ENCODE results near the gene KCNJ4.

KCNJ4 gene

DNA sequence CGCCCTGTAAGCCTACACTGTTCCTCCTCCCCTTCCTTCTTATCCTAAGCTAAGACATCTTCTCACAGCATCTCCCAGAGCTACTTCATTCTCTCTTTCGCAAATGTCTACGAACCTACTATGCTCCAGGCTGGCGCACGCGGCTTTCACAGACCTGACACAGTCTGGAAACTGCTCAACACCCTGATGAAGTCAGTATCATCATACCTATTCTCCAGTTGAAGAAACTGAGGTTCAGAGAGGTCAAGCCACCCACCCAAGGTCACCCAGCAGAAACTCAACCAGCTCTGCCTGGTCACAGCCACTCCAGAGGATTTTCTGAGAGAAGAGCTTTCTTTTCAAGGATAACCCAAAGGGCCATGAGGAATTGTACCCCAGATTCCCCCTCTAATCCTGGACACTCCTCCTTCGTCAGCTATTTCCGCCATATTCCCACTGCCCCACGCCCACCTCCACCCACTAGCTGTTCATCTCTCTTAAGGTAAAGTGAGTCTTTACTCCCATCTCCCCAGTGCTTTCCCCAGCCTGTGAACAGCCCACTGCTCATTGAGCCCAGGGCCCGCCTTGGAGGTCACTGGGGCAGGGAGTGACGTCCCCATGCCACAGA, 1.8 kb downstream of the KCNJ4 start:
- Mint-ChIP-seq H3K4me1 (peaks cover 9 to 14% of the 10 kb centered on the region in 2 donors), H3K4me3 (no peak overlapping the region), H3K36me3 (no peaks in the 10 kb centered on the region), H3K9me3 (no peaks in the 10 kb centered on the region), H3K27me3 (peaks cover 70 to 86% of the 10 kb centered on the region in 2 donors), H3K27ac (no peak overlapping the region)
- DNase-seq (no peak), ATAC-seq (replicated peaks) (no peak)

DNA sequence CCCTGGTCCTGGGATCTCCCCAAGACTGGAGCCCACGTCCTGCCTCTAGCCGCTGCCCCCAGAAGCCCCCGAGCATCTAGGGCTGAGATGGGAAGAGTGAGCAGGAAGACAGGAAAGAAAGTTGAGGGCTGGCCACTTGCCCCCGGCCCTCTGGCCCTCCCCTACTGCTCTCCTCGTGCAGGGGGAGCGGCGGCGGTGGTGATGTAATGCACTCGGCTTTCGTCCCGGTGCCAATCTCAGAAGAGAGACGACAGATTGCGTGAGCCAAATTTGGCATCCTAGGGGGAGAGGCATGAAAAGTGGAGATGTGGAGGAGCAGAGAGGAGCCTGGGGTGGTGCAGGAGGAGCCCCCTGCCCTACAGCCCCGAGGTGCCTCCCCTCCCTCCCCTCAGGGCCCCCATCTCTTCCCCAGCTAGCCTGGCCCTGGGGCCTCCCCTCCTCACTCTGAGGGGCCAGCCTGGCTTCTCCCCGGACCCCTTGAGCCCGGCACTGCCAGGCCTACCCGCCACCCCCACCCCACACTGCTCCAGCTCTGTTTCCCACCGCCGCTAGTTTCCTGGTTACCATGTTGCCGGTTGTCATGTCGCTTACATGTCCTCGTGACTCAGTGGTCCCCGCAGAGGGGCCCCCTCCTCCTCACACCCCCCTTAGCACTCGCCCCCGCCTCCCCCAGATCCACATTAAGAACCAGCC, 2.5 kb downstream of the KCNJ4 start:
- H3K4me1 Mint-ChIP-seq = peaks cover 9 to 14% of the 10 kb centered on the region in 2 donors
- no peaks in the 10 kb centered on the region for H3K36me3 Mint-ChIP-seq
- no peak overlapping the region for H3K27ac Mint-ChIP-seq
- DNase-seq = no peak
- no peak for ATAC-seq (replicated peaks)
- no peak overlapping the region for H3K4me3 Mint-ChIP-seq
- no peaks in the 10 kb centered on the region for H3K9me3 Mint-ChIP-seq
- H3K27me3 Mint-ChIP-seq = peaks cover 64 to 85% of the 10 kb centered on the region in 2 donors

DNA sequence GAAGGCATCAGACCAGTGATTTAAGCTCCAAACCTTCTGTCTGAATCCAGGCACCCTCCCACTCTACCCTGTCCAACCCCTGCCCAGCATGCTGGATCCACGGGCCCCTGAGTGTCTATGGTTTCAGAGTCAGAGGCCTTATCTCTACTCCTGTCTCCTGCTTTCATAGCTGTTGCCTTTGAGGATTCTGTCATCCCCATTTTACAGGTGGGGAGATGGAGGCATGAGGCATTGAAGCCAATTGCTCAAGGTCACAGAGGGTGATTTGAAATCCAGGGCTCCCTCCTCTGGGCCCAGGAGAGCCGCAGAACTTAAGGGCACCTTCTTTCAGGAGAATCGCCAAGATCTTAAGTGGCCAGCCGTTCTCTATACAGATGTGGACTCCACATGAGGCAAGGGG, 3.1 kb downstream of the KCNJ4 start:
- peaks cover 57 to 82% of the 10 kb centered on the region in 2 donors for H3K27me3 Mint-ChIP-seq
- no peak overlapping the region for H3K4me3 Mint-ChIP-seq
- DNase-seq = no peak
- no peaks in the 10 kb centered on the region for H3K36me3 Mint-ChIP-seq
- H3K27ac Mint-ChIP-seq = no peak overlapping the region
- H3K9me3 Mint-ChIP-seq = no peaks in the 10 kb centered on the region
- no peak for ATAC-seq (replicated peaks)
- H3K4me1 Mint-ChIP-seq = peaks cover 9 to 13% of the 10 kb centered on the region in 2 donors

DNA sequence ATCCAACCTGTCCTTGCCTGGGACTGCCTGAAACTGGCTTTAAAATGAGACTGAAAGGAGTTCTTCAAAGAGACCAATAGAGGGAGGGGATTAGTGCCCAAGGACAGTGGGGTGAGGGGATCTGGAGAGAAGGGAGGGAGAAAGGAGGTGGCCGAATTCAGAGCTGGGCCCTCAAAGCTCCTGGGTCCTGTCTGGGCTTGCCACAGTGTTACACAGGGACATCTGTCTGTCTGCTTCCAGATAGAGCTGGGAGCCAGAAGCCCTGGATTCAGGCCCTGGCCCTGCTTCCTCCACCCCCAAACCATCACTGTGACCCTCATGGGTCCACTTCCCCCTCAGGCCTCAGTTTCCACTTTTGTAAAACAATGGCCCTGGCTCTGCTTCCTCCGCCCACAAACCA, 3.6 kb downstream of the KCNJ4 start:
- DNase-seq = no peak
- Mint-ChIP-seq H3K36me3 (no peaks in the 10 kb centered on the region), H3K4me3 (no peak overlapping the region), H3K9me3 (no peaks in the 10 kb centered on the region), H3K27me3 (peaks cover 52 to 78% of the 10 kb centered on the region in 2 donors), H3K4me1 (peaks cover 8 to 9% of the 10 kb centered on the region in 2 donors), H3K27ac (no peak overlapping the region)
- ATAC-seq (replicated peaks) = no peak

DNA sequence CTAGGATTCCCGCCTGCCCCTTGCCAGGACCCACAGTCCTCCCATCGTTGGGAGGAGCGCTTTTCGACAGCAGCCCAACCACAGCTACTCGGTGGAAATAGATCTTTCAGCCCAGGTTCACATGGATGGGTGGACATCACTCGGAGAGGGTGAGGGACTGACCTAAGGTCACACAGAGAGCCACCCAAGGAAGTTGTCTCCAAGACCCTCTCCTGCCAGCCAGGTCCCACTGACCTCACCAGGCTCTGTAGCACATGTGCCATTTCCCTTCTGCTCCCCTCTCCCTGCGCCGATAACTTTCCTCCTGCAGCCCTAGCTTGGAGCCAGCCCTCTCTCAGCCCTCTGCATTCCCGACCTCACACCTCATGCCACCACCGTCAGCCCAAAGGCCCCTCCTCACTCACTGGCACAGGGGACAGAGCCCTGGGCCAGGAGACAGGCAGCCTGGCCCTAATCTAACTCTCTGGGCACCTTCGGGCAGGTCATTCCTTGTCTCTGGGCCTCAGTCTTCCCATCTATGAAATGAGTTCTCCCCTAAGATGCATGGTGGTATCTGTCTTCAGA, 4.7 kb downstream of the KCNJ4 start:
- H3K36me3 Mint-ChIP-seq = no peaks in the 10 kb centered on the region
- peaks cover 7 to 9% of the 10 kb centered on the region in 2 donors for H3K4me1 Mint-ChIP-seq
- H3K27ac Mint-ChIP-seq = no peak overlapping the region
- H3K9me3 Mint-ChIP-seq = no peaks in the 10 kb centered on the region
- DNase-seq (no peak), ATAC-seq (replicated peaks) (no peak)
- H3K27me3 Mint-ChIP-seq = peaks cover 50 to 83% of the 10 kb centered on the region in 2 donors
- H3K4me3 Mint-ChIP-seq = no peak overlapping the region

DNA sequence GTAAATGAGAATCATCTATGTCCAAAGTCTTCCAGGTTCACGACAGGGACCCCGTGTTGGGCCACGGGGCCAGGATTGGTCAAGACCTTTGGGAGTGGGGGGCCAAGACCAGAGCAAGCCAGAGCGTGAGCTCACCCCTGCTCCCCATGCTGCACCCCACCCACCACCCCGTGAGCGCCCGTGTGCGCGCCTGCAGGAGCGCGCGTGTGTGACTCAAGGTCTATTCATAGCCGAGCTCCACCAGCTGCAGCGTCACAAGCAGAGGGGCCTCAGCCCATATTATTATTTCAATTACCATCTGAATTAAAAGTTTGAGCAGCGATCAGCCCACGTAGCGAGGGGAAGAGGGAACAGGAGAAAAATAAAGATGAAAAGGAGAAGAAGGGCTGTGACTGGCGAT, 5.2 kb downstream of the KCNJ4 start:
- no peaks in the 10 kb centered on the region for H3K36me3 Mint-ChIP-seq
- no peak for DNase-seq
- no peaks in the 10 kb centered on the region for H3K9me3 Mint-ChIP-seq
- H3K27ac Mint-ChIP-seq = no peak overlapping the region
- peaks cover 7 to 9% of the 10 kb centered on the region in 2 donors for H3K4me1 Mint-ChIP-seq
- H3K27me3 Mint-ChIP-seq = peaks cover 53 to 89% of the 10 kb centered on the region in 2 donors
- ATAC-seq (replicated peaks) = no peak
- no peak overlapping the region for H3K4me3 Mint-ChIP-seq

DNA sequence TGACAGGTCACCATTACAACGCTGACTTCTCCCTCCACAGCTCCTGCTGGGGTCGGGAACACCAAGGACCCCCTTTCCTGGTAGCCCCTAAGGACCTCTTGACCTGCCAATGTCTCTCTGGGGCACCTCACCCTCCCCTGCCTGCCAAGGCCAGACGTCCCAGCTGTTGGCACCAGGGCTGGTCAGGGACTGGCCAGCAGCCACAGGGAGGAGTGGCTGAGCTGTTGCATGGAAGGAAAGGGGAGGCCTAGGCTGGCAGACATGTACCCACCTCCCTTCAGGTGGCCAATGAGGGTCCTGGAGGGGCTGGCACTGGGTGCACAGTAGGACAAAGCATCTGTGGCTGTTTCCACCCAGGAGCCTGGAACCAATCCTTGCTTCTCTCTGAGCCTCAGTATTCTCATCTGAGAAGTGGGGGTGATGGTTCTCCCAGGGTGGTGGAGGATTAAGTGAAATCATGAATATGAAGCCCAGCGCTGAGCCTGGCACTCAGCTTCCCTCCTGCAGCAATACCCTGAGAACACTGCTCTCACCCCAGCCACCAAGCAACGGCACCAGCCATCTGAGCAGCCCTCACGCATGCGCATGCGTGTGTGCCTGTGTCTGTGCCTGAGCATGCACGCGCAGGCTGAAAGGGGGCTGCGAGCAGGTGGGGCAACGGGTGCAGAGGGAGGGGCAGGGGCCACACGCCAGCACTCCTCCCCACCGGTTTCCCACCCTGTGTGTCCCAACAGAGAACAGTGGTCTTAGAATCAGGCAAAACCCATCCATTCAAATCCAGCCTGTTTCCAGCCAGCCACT, 5.9 kb downstream of the KCNJ4 start:
- peaks cover 3 to 4% of the 10 kb centered on the region in 2 donors for H3K4me1 Mint-ChIP-seq
- H3K4me3 Mint-ChIP-seq = no peak overlapping the region
- no peak overlapping the region for H3K27ac Mint-ChIP-seq
- no peaks in the 10 kb centered on the region for H3K9me3 Mint-ChIP-seq
- ATAC-seq (replicated peaks) (no peak), DNase-seq (no peak)
- peaks cover 49 to 89% of the 10 kb centered on the region in 2 donors for H3K27me3 Mint-ChIP-seq
- H3K36me3 Mint-ChIP-seq = no peaks in the 10 kb centered on the region

DNA sequence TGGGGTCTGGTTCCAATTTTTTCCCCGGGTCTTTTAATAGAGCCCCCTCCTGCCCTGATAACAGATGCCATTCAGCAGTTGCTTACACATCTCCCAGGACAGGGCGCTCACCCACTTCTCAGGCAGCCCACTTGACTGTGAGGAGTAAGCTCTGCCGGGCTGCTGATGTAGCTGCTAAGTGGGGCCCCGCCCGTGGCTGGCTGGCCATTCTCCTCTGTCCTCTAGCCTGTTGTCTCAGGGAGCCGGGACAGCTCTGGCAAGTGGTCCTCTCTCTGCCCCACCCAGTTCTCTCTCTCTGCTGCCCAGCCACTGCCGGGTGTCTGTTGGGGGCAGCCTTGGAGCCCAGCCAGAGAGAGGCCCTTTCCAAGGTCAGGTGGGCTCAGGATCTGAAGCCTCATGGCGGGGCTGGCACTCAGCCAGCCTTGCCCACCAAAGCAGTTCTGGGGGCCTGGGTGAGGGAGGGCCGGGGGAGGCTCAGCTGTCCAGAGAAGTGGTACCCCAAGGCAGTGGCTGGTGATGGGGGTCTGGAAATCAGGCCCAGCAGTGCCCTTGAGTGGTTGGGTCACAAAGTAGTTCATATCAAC, 8.9 kb downstream of the KCNJ4 start:
- H3K27ac Mint-ChIP-seq = no peak overlapping the region
- no peak overlapping the region for H3K4me3 Mint-ChIP-seq
- H3K36me3 Mint-ChIP-seq = no peaks in the 10 kb centered on the region
- ATAC-seq (replicated peaks) (no peak), DNase-seq (no peak)
- H3K27me3 Mint-ChIP-seq = peaks cover 29 to 73% of the 10 kb centered on the region in 2 donors
- H3K9me3 Mint-ChIP-seq = no peaks in the 10 kb centered on the region
- H3K4me1 Mint-ChIP-seq = no peaks in the 10 kb centered on the region

DNA sequence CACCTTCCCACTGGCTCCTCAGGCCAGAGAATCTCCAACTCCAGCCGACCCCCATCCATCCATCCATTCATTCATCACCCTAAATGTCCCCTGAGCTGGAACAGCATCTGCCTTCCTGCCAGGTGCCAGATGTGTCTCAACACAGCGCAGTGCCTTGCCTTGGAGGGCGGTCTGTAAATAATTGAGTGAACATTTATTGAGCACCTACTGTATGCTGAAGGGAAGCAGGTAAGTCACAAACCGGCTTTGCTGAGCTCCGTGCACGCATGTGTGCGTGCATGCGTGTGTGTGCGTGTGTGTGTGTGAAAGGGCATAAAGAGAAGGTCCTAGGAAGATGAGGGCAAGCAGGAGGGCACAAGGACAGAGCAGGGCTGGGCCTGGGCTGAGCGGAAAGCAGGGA, 10.2 kb downstream of the KCNJ4 start:
- no peak for DNase-seq
- Mint-ChIP-seq H3K4me3 (no peak overlapping the region), H3K36me3 (no peaks in the 10 kb centered on the region), H3K4me1 (no peaks in the 10 kb centered on the region), H3K27me3 (peaks cover 23 to 66% of the 10 kb centered on the region in 2 donors), H3K9me3 (no peaks in the 10 kb centered on the region), H3K27ac (no peak overlapping the region)
- no peak for ATAC-seq (replicated peaks)

DNA sequence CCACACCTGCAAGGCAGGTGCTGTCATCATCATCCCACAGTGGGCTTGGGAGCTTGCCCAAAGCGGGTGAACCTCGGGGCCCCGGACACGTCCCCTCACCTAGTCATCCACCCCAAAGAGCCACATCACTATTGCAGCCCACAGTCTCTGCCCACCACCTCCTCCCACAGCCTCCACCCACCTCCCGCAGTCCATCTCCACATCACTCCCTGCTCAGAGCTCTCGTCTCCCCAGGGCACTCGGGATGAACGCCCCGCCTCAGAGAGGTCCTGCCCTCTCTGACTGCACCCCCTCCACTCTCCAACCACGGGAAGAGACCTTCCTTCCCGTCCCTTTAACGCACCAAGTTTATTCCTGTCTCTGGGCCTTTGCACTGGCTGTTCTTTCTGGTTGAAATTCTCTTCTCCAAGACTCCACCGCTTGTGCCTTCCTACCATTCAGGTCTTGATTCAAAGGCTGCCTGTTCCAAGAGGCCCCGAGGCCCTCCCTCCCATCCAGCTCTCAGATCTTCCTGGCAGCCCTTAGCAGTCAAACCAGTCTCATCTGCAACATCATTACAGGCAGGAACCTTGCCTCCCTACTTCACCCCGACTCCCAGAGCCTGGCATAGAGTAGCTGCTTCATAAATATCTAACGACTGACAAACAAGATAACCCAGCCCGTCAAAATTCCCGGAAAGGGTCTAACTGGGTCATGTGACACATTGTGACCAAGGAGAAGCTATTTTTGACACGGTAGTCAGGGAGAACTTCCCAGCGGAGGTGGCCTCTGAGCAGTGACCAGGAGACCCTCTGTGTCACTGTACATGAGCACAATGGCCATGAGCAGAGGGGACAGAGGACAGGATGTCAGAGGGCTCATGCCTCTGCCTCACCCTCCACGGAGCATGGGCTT, 11.1 kb downstream of the KCNJ4 start:
- Mint-ChIP-seq H3K36me3 (no peaks in the 10 kb centered on the region), H3K4me1 (no peaks in the 10 kb centered on the region), H3K9me3 (no peaks in the 10 kb centered on the region), H3K4me3 (no peak overlapping the region), H3K27me3 (peaks cover 20 to 60% of the 10 kb centered on the region in 2 donors), H3K27ac (no peak overlapping the region)
- ATAC-seq (replicated peaks) = no peak
- DNase-seq = no peak

DNA sequence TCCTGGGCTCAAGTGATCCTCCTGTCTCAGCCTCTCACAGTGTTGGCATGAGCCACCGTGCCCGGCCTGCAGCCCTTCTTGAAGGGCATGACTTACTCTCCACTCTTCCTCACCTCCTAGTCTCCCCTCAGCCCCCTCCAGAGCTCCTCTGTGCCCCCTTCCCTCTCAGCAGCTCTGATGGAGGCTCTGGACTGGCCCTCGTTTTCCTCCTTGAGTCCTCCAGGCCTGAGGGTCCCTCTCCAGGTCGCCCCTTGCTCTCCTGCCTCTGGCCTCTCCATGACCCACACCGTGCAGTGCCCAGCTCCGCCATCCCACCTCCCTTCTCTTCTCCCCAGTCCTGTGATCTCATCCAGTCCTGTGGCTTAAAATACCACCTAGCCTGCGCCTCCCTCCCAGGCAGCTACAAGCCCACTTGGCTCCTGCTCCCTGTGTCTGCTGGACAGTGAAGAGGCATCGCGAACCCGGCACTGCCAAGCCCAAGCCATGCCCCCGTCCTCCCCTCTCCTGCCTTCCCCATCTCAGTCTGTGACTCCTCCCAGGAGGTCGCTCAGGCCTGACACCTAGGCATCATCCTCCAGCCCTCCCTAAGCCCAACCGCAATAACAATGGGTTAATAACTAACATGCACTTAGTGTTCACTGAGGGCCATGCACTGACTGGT, 11.9 kb downstream of the KCNJ4 start:
- no peak overlapping the region for H3K4me3 Mint-ChIP-seq
- H3K36me3 Mint-ChIP-seq = no peaks in the 10 kb centered on the region
- H3K27ac Mint-ChIP-seq = no peak overlapping the region
- no peaks in the 10 kb centered on the region for H3K4me1 Mint-ChIP-seq
- ATAC-seq (replicated peaks) = no peak
- DNase-seq = no peak
- no peaks in the 10 kb centered on the region for H3K9me3 Mint-ChIP-seq
- peaks cover 20 to 59% of the 10 kb centered on the region in 2 donors for H3K27me3 Mint-ChIP-seq

DNA sequence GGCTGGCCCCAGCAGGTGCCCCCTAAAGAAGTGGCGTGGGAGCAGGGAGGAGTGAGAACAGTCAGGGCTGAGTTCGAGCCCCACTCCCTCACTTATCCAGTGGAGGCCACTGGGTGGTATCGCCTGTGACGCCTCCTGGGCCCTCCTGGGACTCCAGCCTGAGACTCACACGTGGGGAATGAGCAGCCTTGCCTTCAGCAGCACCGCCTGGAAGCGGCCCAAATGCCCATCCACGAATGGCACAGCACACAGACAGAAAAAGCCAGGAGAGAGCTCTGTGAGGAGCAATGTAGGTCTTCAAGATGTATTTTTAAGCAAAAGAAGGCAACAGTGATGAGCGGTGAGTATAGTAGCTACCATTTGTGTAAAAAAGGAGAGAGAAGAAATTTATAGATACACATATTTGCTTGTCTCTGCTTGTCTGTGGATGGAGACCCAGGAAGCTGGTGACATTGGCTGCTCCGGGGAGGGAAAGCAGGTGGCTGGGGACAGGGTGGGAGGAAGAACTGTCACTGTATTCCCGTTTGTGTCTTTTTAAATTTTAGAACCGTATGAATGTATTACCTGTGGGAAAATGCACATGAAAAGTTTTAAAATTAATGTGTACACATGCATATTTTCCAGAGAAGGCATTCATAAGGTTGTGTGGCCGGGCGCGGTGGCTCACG, 13.2 kb downstream of the KCNJ4 start:
- DNase-seq = no peak
- H3K4me3 Mint-ChIP-seq = no peak overlapping the region
- H3K27ac Mint-ChIP-seq = no peak overlapping the region
- no peaks in the 10 kb centered on the region for H3K4me1 Mint-ChIP-seq
- H3K27me3 Mint-ChIP-seq = peaks cover 20 to 50% of the 10 kb centered on the region in 2 donors
- H3K9me3 Mint-ChIP-seq = no peaks in the 10 kb centered on the region
- no peaks in the 10 kb centered on the region for H3K36me3 Mint-ChIP-seq
- no peak for ATAC-seq (replicated peaks)

Measured in stimulated activated naive B cell treated with anti-CD40 and anti-IgM and Interleukin-4, amounts not matched to agents 10 μg/mL and 1 μg/mL and 100 μg/mL, for 72 hours (primary cell).